Measurements from ENCODE around the gene AGPS. TPM values are rescaled to one million over a fixed set of nuclear protein-coding genes. Genes with fewer than 3 reads are reported as not detected.

AGPS gene
- total and polyA plus RNA-seq, 7 experiments from 2014 or later: 11.8 to 60.4 (median 21.8) TPM

DNA sequence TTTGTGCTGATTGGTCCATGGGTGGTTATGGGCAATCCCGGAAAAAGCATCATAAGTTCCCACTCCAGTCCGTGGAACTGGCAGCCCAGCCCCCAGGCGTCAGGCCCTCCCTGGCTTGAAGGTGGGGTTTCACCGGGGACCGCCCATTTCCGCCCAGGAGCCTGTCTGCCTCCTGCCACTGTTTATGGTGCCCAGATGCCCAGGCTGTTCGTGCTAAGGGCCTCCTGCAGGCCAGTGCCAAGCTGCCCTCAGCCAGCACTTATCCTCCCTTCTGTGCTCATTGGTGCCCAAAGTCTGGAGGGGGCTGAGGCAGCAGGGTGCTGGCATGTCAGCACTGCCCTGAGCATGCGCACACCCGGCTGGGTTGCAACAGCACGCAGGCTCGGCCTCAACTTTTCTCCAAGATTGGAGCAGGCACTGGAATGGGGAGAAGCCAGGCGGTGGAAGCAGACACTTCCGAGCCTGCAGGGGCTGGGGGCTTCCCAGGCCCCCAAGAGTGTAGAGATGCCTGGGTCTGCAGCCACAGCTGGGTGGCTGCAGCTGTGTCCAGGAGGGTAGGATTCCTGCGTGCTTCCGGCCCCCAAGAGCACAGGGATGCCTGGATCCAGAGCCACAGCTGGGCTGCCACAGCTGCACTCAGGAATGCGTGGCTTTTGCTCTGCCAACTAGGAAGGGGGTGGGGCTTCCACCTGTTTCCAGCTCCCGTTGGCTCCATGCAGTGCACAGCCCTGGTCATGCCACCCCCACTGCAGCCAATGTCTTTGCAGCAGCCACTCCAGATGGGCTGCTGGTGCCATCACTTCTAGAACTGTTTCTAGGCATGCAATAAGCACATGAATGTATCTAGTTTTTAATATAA, 74.0 kb downstream of the AGPS start:
- Histone ChIP-seq H3K27ac (ENCODE audit: low read depth, low read length) (no peak overlapping the region), H3K9me3 (ENCODE audit: control insufficient read depth in 2 of 3, low read length in 3 of 3) (no peaks in the 10 kb centered on the region), H3K27me3 (ENCODE audit: control insufficient read depth in 2 of 2, insufficient read depth in 2 of 2, low read length in 2 of 2) (no peaks in the 10 kb centered on the region), H3K4me1 (ENCODE audit: control insufficient read depth in 2 of 2, insufficient read depth in 2 of 2, low read length in 2 of 2) (no peaks in the 10 kb centered on the region), H3K36me3 (ENCODE audit: control insufficient read depth in 2 of 3, insufficient read depth in 3 of 3, low read length in 3 of 3) (peaks cover 0 to 20% (median 5%) of the 10 kb centered on the region in 3 experiments), H3K4me3 (ENCODE audit: low read length) (no peak overlapping the region)
- CTCF ChIA-PET: no interaction called here
- no peaks in the 10 kb centered on the region for H3K27me3 Mint-ChIP-seq
- no peak overlapping the region for H3K4me3 Mint-ChIP-seq
- H3K27ac Mint-ChIP-seq: no peak overlapping the region
- DNase-seq (no peak), ATAC-seq (no peak)
- peaks cover 4 to 17% (median 10%) of the 10 kb centered on the region in 11 donors for H3K9me3 Mint-ChIP-seq
- H3K4me1 Mint-ChIP-seq: peaks cover 0 to 4% (median 0%) of the 10 kb centered on the region in 7 donors
- POLR2A ChIA-PET: interaction anchor here (0.6 kb wide), 1 partner anchor 231 kb away, joined by 4 read pairs; no protein-coding TSS in a partner anchor
- intact Hi-C loops (cut with micrococcal nuclease): no loop called here
- H3K36me3 Mint-ChIP-seq: peaks cover 19 to 61% (median 48%) of the 10 kb centered on the region in 5 donors

GRCh38 chr2:177467646-177468045, 75.1 kb downstream of the AGPS start:
- H3K27me3 ChIP-seq (ENCODE audit: control insufficient read depth in 2 of 2, insufficient read depth in 2 of 2, low read length in 2 of 2): no peaks in the 10 kb centered on the region
- no peak overlapping the region for H3K27ac Mint-ChIP-seq
- intact Hi-C loops (cut with micrococcal nuclease): no loop called here
- no peak overlapping the region for H3K4me3 Mint-ChIP-seq
- no peaks in the 10 kb centered on the region for H3K9me3 ChIP-seq (ENCODE audit: control insufficient read depth in 2 of 3, low read length in 3 of 3)
- ATAC-seq (no peak), DNase-seq (no peak)
- H3K36me3 Mint-ChIP-seq: peaks cover 23 to 64% (median 52%) of the 10 kb centered on the region in 5 donors
- H3K36me3 ChIP-seq (ENCODE audit: control insufficient read depth in 2 of 3, insufficient read depth in 3 of 3, low read length in 3 of 3): peaks cover 0 to 18% (median 5%) of the 10 kb centered on the region in 3 experiments
- H3K4me3 ChIP-seq (ENCODE audit: low read length): no peak overlapping the region
- peaks cover 0 to 4% (median 0%) of the 10 kb centered on the region in 7 donors for H3K4me1 Mint-ChIP-seq
- H3K4me1 ChIP-seq (ENCODE audit: control insufficient read depth in 2 of 2, insufficient read depth in 2 of 2, low read length in 2 of 2): no peaks in the 10 kb centered on the region
- no peaks in the 10 kb centered on the region for H3K27me3 Mint-ChIP-seq
- CTCF ChIA-PET: interaction anchor here (0.6 kb wide), 1 partner anchor 913 kb away, joined by 3 read pairs; no protein-coding TSS in a partner anchor
- peaks cover 5 to 28% (median 15%) of the 10 kb centered on the region in 11 donors for H3K9me3 Mint-ChIP-seq
- no peak overlapping the region for H3K27ac ChIP-seq (ENCODE audit: low read depth, low read length)
- POLR2A ChIA-PET: no interaction called here

DNA sequence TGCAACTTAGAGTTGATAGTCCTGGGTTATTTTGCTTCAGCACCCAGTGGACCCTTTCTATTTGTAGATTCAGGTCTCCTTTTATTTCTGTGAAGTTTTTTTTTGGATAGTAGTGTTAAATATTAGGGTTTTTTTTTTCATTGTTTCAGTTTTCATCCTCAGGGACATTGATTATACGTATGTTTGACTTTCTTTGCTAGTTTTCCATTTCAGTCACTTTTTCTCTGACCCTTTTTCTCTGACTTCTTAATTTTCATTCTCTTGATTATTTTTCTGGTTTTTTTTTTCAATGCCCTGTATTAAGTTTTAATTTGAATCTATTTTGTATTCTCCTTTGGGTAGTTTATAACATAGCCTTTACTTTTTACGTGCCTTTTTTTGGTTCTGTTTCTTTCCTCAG, 79.4 kb downstream of the AGPS start:
- Mint-ChIP-seq H3K4me1 (peaks cover 0 to 6% (median 0%) of the 10 kb centered on the region in 7 donors), H3K27me3 (no peaks in the 10 kb centered on the region), H3K9me3 (peaks cover 5 to 31% (median 20%) of the 10 kb centered on the region in 11 donors), H3K4me3 (no peak overlapping the region), H3K36me3 (peaks cover 26 to 77% (median 70%) of the 10 kb centered on the region in 5 donors), H3K27ac (no peak overlapping the region)
- Histone ChIP-seq H3K27ac (ENCODE audit: low read depth, low read length) (no peak overlapping the region), H3K9me3 (ENCODE audit: control insufficient read depth in 2 of 3, low read length in 3 of 3) (no peaks in the 10 kb centered on the region), H3K4me1 (ENCODE audit: control insufficient read depth in 2 of 2, insufficient read depth in 2 of 2, low read length in 2 of 2) (no peaks in the 10 kb centered on the region), H3K27me3 (ENCODE audit: control insufficient read depth in 2 of 2, insufficient read depth in 2 of 2, low read length in 2 of 2) (no peaks in the 10 kb centered on the region), H3K4me3 (ENCODE audit: low read length) (no peak overlapping the region), H3K36me3 (ENCODE audit: control insufficient read depth in 2 of 3, insufficient read depth in 3 of 3, low read length in 3 of 3) (no peaks in the 10 kb centered on the region)
- intact Hi-C loops (cut with micrococcal nuclease): no loop called here
- ATAC-seq (no peak), DNase-seq (no peak)
- CTCF ChIA-PET: no interaction called here
- POLR2A ChIA-PET: no interaction called here

DNA sequence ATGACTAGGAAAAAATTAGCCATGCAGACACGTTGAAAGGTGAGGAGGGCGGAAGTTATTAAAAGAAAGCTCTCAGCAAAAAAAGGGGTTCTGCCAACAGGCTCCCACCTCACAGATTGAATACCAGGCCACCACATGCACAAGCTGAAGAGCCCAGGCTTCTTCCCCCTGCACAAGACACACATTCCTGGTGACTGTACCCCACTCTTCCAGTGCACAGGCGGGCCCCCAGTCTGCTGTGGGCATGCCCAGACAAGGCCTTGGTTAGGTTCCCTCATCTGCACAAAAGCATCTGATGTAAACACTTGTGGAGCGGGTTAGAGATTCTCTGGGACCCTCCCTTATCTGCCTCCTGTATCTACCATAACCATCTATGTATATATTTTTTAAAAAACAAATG, 81.7 kb downstream of the AGPS start:
- CTCF ChIA-PET: no interaction called here
- Mint-ChIP-seq H3K27me3 (no peaks in the 10 kb centered on the region), H3K36me3 (peaks cover 24 to 85% (median 80%) of the 10 kb centered on the region in 5 donors), H3K9me3 (peaks cover 5 to 43% (median 25%) of the 10 kb centered on the region in 11 donors), H3K27ac (no peak overlapping the region), H3K4me1 (peaks cover 0 to 4% (median 0%) of the 10 kb centered on the region in 7 donors), H3K4me3 (no peak overlapping the region)
- intact Hi-C loops (cut with micrococcal nuclease): no loop called here
- H3K27me3 ChIP-seq (ENCODE audit: control insufficient read depth in 2 of 2, insufficient read depth in 2 of 2, low read length in 2 of 2): no peaks in the 10 kb centered on the region
- no peak for ATAC-seq
- H3K4me3 ChIP-seq (ENCODE audit: low read length): no peak overlapping the region
- H3K4me1 ChIP-seq (ENCODE audit: control insufficient read depth in 2 of 2, insufficient read depth in 2 of 2, low read length in 2 of 2): no peaks in the 10 kb centered on the region
- no peak overlapping the region for H3K27ac ChIP-seq (ENCODE audit: low read depth, low read length)
- POLR2A ChIA-PET: no interaction called here
- H3K9me3 ChIP-seq (ENCODE audit: control insufficient read depth in 2 of 3, low read length in 3 of 3): no peaks in the 10 kb centered on the region
- DNase-seq: no peak
- no peaks in the 10 kb centered on the region for H3K36me3 ChIP-seq (ENCODE audit: control insufficient read depth in 2 of 3, insufficient read depth in 3 of 3, low read length in 3 of 3)

DNA sequence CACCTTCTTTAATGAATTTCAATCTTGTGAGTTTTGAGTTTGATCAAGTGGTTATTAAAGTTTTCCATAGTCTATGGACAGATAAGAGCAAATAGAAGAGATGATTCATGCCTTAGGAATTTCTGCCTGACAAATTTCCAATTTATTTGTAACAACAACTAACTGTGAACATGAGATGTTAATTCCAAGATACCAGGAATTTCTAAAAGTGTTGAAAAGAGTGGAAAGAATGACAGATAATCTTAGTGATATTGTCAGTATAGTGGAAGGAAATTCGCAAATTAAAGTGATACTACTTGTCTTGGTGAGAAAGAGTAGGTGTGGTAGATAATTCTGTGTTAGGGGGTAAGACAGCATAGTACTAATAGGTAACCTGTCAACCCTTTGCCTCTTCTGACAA, 82.4 kb downstream of the AGPS start:
- POLR2A ChIA-PET: no interaction called here

DNA sequence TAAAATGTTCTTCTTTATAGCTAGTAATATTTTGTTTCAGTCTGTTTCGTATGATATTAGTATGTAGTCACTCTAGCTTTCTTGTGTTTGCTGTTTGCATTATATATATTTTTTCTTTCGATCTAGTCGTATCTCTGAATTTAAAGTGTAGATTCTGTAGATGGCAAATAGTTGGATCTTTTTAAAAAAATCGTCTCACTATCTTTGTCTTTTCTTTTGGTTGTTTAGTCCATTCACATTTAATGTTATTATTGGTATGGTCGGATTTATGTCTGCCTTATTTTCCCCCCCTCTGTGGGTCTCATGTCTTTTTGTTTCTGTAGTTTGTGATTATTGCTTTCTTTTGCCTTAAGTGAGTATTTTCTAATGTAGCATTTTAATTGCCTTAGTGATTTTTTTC, 84.3 kb downstream of the AGPS start:
- H3K36me3 ChIP-seq (ENCODE audit: control insufficient read depth in 2 of 3, insufficient read depth in 3 of 3, low read length in 3 of 3): peaks cover 0 to 4% (median 0%) of the 10 kb centered on the region in 3 experiments
- no peak overlapping the region for H3K27ac Mint-ChIP-seq
- H3K9me3 ChIP-seq (ENCODE audit: control insufficient read depth in 2 of 3, low read length in 3 of 3): no peaks in the 10 kb centered on the region
- H3K4me3 ChIP-seq (ENCODE audit: low read length): no peak overlapping the region
- intact Hi-C loops (cut with micrococcal nuclease): no loop called here
- CTCF ChIA-PET: no interaction called here
- H3K36me3 Mint-ChIP-seq: peaks cover 13 to 76% (median 66%) of the 10 kb centered on the region in 5 donors
- no peaks in the 10 kb centered on the region for H3K27me3 ChIP-seq (ENCODE audit: control insufficient read depth in 2 of 2, insufficient read depth in 2 of 2, low read length in 2 of 2)
- H3K4me1 Mint-ChIP-seq: peaks cover 0 to 2% (median 0%) of the 10 kb centered on the region in 7 donors
- DNase-seq: no peak
- H3K27ac ChIP-seq (ENCODE audit: low read depth, low read length): no peak overlapping the region
- no peaks in the 10 kb centered on the region for H3K4me1 ChIP-seq (ENCODE audit: control insufficient read depth in 2 of 2, insufficient read depth in 2 of 2, low read length in 2 of 2)
- peaks cover 2 to 25% (median 11%) of the 10 kb centered on the region in 11 donors for H3K9me3 Mint-ChIP-seq
- POLR2A ChIA-PET: no interaction called here
- no peak overlapping the region for H3K4me3 Mint-ChIP-seq
- no peak for ATAC-seq
- no peaks in the 10 kb centered on the region for H3K27me3 Mint-ChIP-seq

More for the DNA sequence above, 82.4 kb downstream of the AGPS start:
- intact Hi-C loops (cut with micrococcal nuclease): no loop called here
- no peaks in the 10 kb centered on the region for H3K9me3 ChIP-seq (ENCODE audit: control insufficient read depth in 2 of 3, low read length in 3 of 3)
- Mint-ChIP-seq H3K36me3 (peaks cover 20 to 88% (median 80%) of the 10 kb centered on the region in 5 donors), H3K27me3 (no peaks in the 10 kb centered on the region), H3K4me3 (no peak overlapping the region), H3K4me1 (peaks cover 0 to 2% (median 0%) of the 10 kb centered on the region in 7 donors), H3K9me3 (peaks cover 4 to 38% (median 22%) of the 10 kb centered on the region in 11 donors), H3K27ac (no peak overlapping the region)
- no peak overlapping the region for H3K4me3 ChIP-seq (ENCODE audit: low read length)
- H3K4me1 ChIP-seq (ENCODE audit: control insufficient read depth in 2 of 2, insufficient read depth in 2 of 2, low read length in 2 of 2): no peaks in the 10 kb centered on the region
- CTCF ChIA-PET: no interaction called here
- ATAC-seq: no peak
- no peaks in the 10 kb centered on the region for H3K27me3 ChIP-seq (ENCODE audit: control insufficient read depth in 2 of 2, insufficient read depth in 2 of 2, low read length in 2 of 2)
- no peak overlapping the region for H3K27ac ChIP-seq (ENCODE audit: low read depth, low read length)
- H3K36me3 ChIP-seq (ENCODE audit: control insufficient read depth in 2 of 3, insufficient read depth in 3 of 3, low read length in 3 of 3): peaks cover 0 to 4% (median 0%) of the 10 kb centered on the region in 3 experiments
- no peak for DNase-seq

All from naive thymus-derived CD4-positive, alpha-beta T cell (primary cell).